H4 (cell line): ENCODE results near the gene FGFR2. TPM values are rescaled to one million over a fixed set of nuclear protein-coding genes. Genes with fewer than 3 reads are reported as not detected.

Experiments
- DNase-seq: peaks from one replicate; pipeline ENCODE4 v3.0.0-alpha.2; 2015; ENCODE audit warnings: low spot score
- total RNA-seq: library from RNA; depleted of rRNA; stranded (reverse); fragments of >200 nt; shearing (Covaris generic); gene quantifications from 2 replicates; pipeline ENCODE4 v1.2.3, GENCODE V29; 2014

The FGFR2 gene
- total RNA-seq, 1 experiment from 2014 or later = 5.0 TPM

DNA sequence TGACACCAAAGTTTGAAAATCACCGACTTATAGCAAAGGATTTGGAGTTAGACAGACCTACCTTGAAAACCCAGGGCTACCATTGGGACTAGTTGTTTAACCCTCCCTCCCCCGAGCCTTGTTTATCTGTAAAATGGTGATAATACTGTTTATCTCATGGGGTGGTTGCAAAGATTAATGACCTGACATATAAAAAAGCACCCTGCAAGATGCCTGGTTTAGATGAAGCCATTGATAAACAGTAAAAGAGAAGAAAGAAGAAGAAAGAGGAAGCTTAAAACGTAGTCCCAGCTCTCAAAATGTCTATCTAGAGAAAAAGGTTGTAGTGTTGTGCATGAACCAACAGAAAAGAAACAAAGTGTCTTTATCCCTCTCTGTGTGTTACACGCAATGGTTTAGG, 145.7 kb downstream of the FGFR2 start:
- no peak for DNase-seq

DNA sequence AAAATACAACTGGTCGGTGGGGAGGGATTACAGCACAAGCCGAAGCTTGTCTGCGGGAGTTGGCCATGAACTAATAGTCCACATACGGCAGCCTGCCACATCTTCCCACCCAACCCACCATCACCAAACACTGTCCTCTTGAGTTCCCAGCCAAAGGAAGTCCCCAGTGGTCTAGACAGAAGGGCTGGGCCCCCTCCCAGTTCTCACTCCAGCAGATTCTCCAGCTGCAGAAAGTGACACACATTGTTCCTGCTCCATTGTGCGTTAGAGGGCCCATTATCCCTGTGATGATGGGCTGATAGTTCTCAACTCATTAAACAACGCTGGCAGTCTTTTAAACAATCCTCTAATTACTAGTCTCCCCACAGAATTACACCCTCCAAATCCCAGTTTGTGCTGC, 148.0 kb downstream of the FGFR2 start:
- DNase-seq = no peak

DNA sequence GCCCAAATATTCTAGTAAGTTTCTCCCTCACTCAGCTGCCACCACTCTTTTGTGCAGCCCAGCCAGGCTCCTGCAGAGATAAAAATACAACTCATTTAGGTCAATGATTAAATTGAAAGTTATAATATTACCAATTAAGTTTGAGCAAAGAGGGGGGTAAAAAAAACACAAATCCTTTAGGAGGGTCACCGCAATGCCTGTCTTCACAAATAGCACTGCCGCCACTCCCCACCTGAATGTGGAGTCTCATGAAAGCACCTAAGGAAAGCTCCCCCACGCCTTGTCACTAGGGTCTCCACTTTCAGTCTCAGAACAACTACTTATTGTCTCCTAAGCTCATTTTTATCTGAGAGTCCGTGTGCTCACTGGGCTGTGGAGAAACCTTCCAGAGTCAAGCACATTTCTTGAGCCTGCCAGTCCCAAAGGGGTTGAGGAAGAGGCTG, 148.7 kb downstream of the FGFR2 start:
- no peak for DNase-seq

DNA sequence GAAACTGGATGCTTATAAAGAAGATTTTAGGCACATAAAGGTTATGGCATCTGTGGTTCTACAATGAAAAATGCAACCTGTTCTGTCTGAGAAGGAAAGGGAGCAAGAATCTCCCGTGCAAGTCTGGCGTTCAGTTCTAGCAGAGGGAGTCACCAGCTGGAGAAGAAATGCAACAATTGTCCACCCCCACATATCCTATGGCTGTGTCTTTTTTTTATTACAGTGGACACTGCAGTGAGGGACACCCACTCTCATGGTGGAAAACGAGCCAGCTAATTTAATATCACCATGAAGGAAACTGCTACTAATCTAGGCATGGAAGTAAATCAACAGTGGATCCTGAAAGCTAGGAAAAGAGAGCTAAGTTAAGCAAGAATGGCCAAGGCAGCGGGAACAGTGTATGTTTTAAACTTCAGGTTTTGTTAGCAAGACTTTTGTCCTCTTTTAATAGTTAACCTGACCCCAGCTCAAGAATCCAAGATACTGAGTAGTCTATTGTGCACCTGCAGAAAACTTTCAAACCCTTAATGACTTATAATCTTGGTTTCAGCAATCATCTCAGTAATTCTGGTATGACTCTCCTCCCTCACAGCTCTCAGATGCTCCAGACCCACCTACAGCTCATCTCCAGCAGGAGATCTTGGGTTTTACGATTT, 149.3 kb downstream of the FGFR2 start:
- DNase-seq = no peak

DNA sequence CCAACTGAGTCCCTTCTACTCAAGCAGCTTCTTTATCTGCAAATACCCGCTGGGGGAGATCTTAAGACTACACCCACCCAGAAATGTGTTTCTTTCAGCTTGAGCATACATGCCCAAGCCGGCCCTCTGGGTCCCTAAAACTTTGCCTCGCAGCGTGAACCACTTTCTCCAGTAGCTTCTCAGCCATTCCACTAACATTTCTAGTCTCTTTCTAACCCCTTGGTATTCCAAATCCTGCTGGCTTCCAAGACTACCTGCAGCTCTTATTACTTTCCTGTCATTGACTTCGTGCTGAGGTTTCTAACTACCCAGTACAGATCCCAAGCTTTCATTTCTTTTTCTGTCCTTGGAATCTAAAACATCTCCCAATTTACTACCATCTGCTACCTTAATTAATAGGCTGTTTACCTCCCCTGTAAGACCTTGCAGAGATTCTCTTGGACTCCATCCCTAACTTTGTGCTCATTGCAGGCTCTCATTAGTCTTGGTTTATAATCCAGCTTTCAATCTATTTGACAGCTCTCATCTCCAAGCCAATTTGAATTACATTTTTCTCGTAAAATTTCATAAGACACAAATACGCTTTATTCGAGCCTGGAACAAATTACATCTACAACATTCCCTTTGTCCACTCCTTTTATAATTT, 153.6 kb downstream of the FGFR2 start:
- DNase-seq = no peak

DNA sequence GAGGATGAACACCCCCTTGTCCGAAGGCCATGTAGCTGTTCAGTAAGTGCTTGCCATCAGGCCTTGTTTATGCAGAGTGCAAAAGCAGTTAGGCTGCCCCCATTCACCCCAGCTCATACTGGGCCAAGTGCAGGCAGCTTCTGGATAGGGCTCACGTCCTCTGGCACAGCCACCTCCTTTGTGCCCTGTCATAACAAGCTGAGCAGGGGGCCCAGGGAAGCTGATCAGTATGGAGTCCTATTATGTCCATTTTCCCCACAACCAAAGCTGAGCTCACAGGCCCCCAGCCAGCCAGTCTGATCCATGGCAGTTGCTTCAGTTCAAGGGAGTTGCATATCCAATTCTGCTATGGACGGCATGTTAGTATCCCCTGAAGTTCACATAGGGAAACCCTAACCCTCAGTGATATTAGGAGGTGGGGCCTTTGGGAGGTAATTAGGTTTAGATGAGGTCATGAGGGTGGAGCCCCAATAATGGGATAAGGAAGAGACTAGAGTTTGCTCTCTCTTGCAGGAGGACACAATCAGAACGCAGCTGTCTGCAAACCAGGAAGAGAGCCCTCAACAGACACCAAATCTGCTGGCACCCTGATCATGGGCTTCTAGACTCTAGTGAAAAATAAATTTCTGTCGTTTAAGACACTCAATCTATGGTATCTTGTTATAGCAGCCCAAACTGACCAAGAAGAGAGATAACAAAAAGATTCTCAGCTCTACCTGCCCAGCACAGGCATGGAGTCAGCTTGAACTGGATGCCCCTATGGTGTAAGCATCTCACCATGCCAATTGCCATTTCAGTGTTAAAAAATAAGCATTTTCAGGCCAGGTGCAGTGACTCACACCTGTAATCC, 155.9 kb downstream of the FGFR2 start:
- DNase-seq = no peak

DNA sequence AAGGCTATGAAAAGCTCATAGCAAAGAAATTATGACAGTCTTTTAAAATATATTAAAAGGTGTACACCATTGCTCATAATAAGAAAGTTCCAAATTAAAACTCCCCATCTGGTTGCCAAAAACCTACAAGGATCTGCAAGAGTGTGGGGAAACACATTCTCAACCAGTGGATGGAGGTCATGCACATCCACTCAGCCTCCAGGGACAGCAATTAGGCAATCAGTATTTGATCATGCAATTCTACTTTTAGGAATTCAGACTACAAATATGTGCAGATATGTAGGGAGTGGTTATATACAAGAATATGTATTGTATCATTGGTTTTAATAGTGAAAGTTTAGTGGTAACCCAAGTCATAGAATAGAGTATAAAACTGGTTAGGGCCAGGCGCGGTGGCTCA, 157.8 kb downstream of the FGFR2 start:
- no peak for DNase-seq

DNA sequence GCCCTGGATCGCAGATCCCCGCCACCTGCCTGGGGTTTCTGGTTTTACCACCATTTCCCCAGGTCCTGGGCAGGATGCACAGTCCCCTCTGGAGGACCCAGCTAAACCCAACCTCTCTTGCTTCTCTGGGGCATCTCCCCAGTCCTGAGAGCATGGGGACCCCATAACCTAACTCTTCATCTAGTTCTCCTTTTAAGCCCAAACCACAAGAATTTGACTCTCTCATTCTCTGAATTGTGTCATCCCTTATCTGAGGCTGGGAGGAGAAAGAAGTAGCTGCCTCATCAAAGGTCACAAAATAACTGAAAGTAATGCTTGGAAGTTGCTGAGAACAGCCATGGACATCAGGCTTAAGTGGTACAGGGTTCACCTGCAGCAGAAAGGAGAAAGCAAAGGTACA, 159.9 kb downstream of the FGFR2 start:
- DNase-seq = no peak

DNA sequence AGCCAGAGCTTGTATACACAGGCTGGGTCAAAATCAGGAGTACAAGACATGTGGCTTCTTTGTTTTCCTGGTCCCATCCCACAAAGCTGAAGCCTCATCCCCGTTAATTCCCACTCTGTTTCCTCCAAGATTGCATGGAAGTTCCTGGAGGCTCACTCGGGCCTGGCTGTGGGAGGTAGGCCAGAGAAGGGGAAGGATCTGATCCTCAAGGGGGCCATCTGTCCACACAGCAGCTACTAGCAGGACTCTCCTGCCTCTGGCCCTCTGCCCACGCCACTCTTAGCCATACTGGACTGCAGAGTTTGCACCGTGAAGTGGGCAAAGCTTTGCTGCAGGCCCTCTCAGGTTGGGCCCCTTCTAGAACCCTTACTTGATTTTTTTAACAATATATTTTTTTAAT, 160.6 kb downstream of the FGFR2 start:
- DNase-seq = no peak

DNA sequence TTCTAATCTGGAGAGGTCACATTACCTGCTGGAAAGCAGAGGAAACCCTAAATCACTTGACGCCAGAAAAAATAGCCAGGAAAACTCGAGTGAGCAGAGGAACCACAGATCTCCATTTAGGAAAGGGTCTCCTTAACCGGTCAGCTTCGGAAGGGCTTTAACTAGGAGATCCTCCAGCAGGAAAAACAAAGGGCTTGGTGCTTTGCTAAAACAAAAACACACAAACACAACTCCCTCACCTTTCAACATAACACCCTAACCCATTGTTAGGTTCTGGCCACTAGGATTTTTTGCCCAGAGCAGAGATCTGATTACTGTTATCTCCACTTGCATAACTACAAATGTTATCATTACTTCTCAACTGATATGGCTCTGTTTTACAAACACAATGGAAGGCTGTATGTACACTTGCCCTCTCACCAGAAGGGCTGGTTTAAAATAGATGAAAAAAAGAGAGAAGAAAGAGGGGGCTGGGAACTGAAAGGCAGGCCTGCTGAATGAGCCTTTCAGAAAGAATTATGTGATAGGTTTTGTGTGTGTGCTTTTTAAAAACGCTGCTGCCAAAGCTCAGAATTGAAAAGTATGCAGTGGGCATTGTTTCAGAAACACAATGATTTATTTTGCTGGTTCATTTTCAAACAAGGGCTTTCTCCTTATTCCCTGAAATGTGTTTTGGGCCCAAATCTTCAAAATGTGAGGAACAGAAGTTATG, 161.5 kb downstream of the FGFR2 start:
- no peak for DNase-seq

DNA sequence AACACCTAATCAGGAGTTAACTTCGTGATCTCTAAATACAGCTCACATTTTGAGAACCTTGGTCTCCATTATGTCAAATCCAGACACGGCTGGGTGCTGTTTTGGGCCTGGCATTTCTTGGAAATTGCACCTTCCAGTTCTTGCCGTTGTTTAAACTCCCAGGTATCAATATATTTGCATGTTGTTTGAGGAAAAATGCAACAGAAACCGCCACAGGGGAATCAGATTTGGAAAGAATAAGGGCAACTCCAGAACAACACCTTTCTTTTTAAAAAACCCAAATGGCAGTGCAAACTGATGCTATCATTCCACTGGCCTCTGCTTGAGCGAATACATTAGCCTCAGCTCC, 162.0 kb downstream of the FGFR2 start:
- DNase-seq = no peak

DNA sequence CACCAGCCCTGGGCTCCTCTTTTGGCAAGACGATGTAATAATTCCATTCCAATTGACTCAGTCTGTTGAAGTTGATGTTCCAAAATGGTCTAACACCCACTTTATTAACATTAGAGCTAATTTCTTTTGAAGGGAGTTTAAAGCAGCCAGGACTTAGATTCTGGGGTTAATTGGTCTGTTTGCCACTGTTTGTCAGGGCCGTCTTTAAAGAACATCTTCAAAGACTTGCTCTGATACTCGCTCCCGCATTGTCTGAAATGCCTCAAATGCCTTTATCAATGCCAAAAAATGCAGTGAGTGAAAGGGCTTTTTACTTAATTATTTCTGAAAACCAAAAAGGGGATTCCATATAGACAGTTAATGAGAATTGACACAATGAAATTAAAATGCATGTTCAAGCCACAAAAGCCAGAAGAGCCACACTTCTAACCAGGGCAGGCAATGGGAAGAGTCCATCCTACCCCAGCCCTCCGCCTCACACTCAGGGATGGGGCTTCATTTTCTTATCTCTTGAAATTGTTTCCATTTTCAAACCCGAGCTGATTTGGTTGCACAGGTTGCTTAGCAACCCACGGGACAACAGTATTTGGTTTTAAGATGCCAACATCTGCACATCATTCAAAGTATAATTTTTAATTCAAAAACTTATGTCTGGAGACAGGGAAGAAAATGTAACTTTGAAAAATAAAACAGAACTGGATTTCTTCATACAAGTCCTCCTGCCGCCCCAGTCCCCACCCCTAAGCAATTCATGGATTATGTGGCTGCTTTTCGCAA, 163.0 kb downstream of the FGFR2 start:
- no peak for DNase-seq

DNA sequence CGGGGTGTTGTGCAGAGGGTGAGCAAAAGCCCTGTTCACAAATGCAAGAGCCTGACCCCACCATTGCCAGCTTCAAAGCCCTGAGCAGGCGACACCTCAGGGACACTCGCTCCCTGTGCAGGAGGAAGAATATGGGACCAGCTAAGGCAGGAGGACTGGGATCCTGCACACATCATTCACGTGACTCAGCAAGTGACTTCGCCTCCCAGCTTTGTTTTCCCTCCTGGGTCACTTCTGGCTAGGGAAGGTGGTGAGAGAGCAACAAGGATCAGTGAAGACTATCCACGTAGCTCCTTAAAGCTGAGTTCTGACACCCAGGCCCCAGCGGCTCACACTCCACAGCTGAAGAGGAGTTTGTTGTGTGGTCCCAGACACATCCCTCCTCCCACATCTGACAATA, 164.3 kb downstream of the FGFR2 start:
- no peak for DNase-seq

DNA sequence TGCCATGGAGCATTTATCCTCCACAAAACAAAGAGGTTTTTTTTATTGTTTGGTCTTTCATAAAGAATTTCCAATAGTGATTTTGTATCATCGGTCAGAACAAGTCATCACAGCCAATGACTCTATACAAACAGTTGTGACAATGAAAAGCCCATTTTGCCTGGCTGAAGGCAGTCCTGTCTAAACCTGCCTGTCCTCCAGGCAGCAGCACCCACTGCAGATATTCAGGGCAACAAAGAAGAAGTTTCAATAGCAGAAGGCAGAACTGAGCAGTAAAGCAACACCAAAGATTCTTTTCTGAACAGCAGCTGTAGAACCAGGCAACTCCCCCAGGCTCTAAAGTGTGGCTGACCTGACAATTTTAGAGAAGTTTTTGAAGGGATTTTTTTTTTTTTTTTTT, 169.4 kb downstream of the FGFR2 start:
- no peak for DNase-seq
